ENCODE data around the gene BBS9.

The BBS9 gene

DNA sequence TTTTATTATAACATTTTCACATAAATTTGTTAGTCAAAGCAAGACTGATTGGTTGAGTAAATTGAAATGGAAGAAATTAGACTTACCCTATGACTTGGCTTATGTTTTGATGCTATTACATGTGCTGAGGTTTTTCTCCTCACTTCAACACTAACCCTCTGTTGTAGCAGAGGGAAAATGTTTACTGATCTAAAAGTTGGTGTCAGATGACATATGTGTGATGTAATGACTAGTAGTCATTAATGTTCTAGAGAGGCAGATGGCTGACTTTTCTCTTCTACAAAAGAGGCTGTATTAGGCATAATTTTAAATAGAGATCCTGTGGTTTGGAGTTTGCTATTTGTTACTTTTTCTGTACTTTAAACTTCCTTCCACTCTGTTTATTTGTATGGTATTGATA, 266.0 kb downstream of the BBS9 start:
- no peak for DNase-seq (ENCODE audit: low read depth, low spot score)

DNA sequence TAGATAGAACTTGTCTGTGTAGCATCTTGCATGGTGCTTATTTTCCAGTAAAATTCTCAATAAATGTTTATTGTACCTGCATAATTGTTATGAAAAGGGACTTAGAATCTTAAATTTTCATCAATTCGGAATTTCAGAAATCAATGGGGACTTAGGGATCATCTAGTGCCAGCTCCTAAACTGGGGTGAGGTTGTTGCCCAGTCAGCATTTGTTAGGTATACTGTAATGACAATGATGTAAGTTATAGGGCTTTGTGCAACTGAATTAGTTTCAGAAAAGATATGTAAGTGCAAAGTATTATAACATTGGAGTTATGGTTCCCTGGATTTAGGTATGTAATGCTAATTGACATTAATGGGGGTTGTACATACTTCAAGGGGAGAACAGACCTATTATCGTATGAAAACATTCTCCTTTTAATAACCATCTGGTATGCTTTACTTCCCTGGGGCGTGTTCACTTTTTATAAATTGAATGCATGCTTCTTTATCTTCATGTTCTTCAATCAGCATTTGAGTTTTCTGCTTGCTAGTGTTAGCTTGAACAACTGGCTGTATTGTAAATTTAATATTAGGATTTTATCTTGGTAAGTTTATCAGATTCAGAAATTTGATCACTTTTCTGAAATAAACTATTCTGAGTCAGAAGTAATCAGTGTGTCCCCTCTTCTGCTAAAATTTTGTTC, 270.3 kb downstream of the BBS9 start:
- TF ChIP-seq EZH2 (IDR thresholded peaks at IDR 0.05) (no peak), FOXP2 (optimal IDR thresholded peaks at IDR 0.05; ENCODE audit: control extremely low read depth, extremely low read length, insufficient read depth) (no peak), POLR2AphosphoS5 (IDR thresholded peaks at IDR 0.05; ENCODE audit: borderline replicate concordance, low read depth, low read length) (no peak)
- no peak overlapping the region for H3K27ac ChIP-seq
- H3K4me3 ChIP-seq, result 0 out of 2 replicates have a peak overlapping the region, but pooled peaks have one; percentile 15
- H3K36me3 ChIP-seq (ENCODE audit: insufficient read depth, low read length), result no peaks in the 10 kb centered on the region
- no peak for DNase-seq (ENCODE audit: low read depth, low spot score)
- no peaks in the 10 kb centered on the region for H3K9me3 ChIP-seq (ENCODE audit: low read depth, low read length)
- no peak overlapping the region for H3K9ac ChIP-seq (ENCODE audit: insufficient read length)

More for the DNA sequence above, 266.0 kb downstream of the BBS9 start:
- Histone ChIP-seq H3K27ac (no peak overlapping the region), H3K36me3 (ENCODE audit: insufficient read depth, low read length) (no peaks in the 10 kb centered on the region), H3K4me3 (no peak overlapping the region), H3K9ac (ENCODE audit: insufficient read length) (no peak overlapping the region), H3K9me3 (ENCODE audit: low read depth, low read length) (no peaks in the 10 kb centered on the region)
- TF ChIP-seq EZH2 (IDR thresholded peaks at IDR 0.05) (no peak), POLR2AphosphoS5 (IDR thresholded peaks at IDR 0.05; ENCODE audit: borderline replicate concordance, low read depth, low read length) (no peak), FOXP2 (optimal IDR thresholded peaks at IDR 0.05; ENCODE audit: control extremely low read depth, extremely low read length, insufficient read depth) (no peak)

DNA sequence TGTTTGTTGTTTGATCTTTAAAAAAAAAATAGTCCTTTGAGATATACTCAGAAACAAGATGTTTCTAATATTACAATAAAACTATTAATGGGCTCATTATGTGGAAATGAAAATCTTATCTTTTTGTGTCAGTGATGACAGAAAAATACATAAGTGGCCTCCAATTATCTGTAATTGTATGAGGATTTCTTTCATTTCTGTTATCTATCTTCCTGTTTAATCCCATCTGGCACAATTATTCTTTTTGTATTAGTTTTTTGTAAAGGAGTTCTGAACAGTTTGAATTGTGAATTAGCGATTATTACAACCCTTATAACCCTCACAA, 270.8 kb downstream of the BBS9 start:
- H3K9ac ChIP-seq (ENCODE audit: insufficient read length), result no peak overlapping the region
- H3K4me3 ChIP-seq, result no peak overlapping the region

DNA sequence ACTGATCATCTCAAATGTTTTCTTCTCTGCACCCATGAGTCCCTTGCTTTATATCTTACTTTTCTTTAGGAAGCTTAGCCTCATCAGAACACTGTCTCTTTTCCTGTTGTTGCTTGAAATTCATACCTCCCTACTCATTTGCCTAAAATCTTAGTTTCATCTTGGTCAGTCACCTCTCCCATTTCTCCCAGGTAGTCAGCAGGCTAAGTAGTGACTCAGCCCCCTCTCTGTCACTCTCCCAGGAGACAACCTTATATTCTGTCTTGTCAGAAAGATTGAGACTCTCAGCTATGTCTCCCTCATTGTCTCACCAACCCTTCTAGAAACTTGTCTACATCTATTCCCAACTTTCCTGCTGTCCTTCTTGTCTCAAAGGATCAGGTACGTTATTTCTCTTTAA, 280.9 kb downstream of the BBS9 start:
- no peaks in the 10 kb centered on the region for H3K9me3 ChIP-seq (ENCODE audit: low read depth, low read length)
- H3K4me3 ChIP-seq, result no peak overlapping the region
- DNase-seq (ENCODE audit: low read depth, low spot score), result no peak
- no peaks in the 10 kb centered on the region for H3K36me3 ChIP-seq (ENCODE audit: insufficient read depth, low read length)
- H3K27ac ChIP-seq, result no peak overlapping the region
- TF ChIP-seq POLR2AphosphoS5 (IDR thresholded peaks at IDR 0.05; ENCODE audit: borderline replicate concordance, low read depth, low read length) (no peak), FOXP2 (optimal IDR thresholded peaks at IDR 0.05; ENCODE audit: control extremely low read depth, extremely low read length, insufficient read depth) (no peak)
- no peak overlapping the region for H3K9ac ChIP-seq (ENCODE audit: insufficient read length)

More for the DNA sequence above, 270.8 kb downstream of the BBS9 start:
- Histone ChIP-seq H3K27ac (no peak overlapping the region), H3K9me3 (ENCODE audit: low read depth, low read length) (no peaks in the 10 kb centered on the region), H3K36me3 (ENCODE audit: insufficient read depth, low read length) (no peaks in the 10 kb centered on the region)
- TF ChIP-seq POLR2AphosphoS5 (IDR thresholded peaks at IDR 0.05; ENCODE audit: borderline replicate concordance, low read depth, low read length) (no peak), EZH2 (IDR thresholded peaks at IDR 0.05) (no peak), FOXP2 (optimal IDR thresholded peaks at IDR 0.05; ENCODE audit: control extremely low read depth, extremely low read length, insufficient read depth) (no peak)
- DNase-seq (ENCODE audit: low read depth, low spot score), result no peak

DNA sequence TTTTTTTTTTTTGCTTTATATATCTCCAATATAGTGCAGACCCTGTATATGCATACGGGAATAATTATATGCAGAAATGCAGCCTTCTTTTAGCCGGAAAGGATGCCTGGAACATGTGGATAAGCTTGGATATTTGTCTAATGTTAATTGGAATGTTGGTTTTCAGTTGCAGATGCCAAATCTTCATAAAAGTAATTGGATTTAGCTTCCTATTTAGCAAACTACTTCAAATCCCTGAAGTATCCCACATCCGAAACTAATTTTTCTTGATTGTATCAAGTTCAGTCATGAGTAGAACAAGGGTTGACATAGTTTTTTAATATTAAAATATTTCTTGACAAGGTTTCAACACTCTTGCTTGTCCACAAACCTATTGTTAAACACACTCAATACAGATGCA, 281.7 kb downstream of the BBS9 start:
- Histone ChIP-seq H3K9ac (ENCODE audit: insufficient read length) (no peak overlapping the region), H3K4me3 (no peak overlapping the region), H3K27ac (no peak overlapping the region), H3K36me3 (ENCODE audit: insufficient read depth, low read length) (no peaks in the 10 kb centered on the region), H3K9me3 (ENCODE audit: low read depth, low read length) (no peaks in the 10 kb centered on the region)
- DNase-seq (ENCODE audit: low read depth, low spot score), result peak; percentile 40
- TF ChIP-seq EZH2 (IDR thresholded peaks at IDR 0.05) (no peak), FOXP2 (optimal IDR thresholded peaks at IDR 0.05; ENCODE audit: control extremely low read depth, extremely low read length, insufficient read depth) (no peak), POLR2AphosphoS5 (IDR thresholded peaks at IDR 0.05; ENCODE audit: borderline replicate concordance, low read depth, low read length) (no peak; the same call in 1 of the 2 replicates)

DNA sequence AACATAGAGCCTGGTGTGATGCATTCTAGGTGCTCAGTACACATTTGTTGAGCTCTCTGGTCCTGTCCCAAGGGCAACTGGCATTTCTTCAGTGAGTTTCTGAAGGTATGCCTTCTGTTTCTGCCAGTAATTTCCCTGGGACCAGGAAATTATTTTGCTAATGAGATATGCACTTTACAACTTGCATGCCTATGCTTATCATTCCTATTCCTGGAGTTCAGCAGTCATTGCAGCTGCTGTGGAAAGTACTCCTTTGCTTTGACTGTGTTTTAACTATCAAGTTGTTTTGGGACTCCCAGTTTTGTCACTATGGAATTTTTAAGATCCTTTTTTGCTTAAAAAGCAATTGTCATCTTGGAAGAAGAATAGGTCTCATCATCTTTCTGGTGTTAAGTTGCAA, 283.0 kb downstream of the BBS9 start:
- H3K36me3 ChIP-seq (ENCODE audit: insufficient read depth, low read length), result no peaks in the 10 kb centered on the region
- H3K4me3 ChIP-seq, result no peak overlapping the region
- H3K27ac ChIP-seq, result no peak overlapping the region
- no peak for DNase-seq (ENCODE audit: low read depth, low spot score)
- H3K9me3 ChIP-seq (ENCODE audit: low read depth, low read length), result no peaks in the 10 kb centered on the region
- TF ChIP-seq POLR2AphosphoS5 (IDR thresholded peaks at IDR 0.05; ENCODE audit: borderline replicate concordance, low read depth, low read length) (no peak), EZH2 (IDR thresholded peaks at IDR 0.05) (no peak), FOXP2 (optimal IDR thresholded peaks at IDR 0.05; ENCODE audit: control extremely low read depth, extremely low read length, insufficient read depth) (no peak)
- no peak overlapping the region for H3K9ac ChIP-seq (ENCODE audit: insufficient read length)

DNA sequence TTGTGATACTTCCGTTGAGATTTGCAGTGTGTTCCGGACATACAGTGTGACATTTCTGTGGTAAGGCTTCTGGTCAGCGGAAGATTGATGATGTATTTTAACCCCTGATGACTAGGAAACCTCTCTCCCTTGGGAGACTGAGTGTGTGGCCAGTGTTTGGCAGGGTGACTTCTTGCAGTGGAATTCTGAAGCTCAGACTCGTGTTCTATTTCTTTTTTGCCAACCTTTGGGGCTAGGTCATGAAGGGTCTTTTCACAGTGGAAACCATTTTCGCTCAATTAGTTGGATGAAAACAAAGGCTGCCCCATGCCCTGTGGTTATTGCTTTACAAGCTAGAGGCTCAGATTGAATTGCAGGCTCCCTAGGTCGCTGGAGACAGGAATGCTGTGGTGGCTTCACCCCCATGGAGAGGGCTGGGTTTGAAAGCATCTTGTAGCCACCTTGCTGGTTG, 288.9 kb downstream of the BBS9 start:
- no peaks in the 10 kb centered on the region for H3K36me3 ChIP-seq (ENCODE audit: insufficient read depth, low read length)
- no peak overlapping the region for H3K27ac ChIP-seq
- H3K9me3 ChIP-seq (ENCODE audit: low read depth, low read length), result no peaks in the 10 kb centered on the region
- DNase-seq (ENCODE audit: low read depth, low spot score), result no peak
- H3K4me3 ChIP-seq, result no peak overlapping the region
- no peak overlapping the region for H3K9ac ChIP-seq (ENCODE audit: insufficient read length)
- TF ChIP-seq FOXP2 (optimal IDR thresholded peaks at IDR 0.05; ENCODE audit: control extremely low read depth, extremely low read length, insufficient read depth) (no peak), EZH2 (IDR thresholded peaks at IDR 0.05) (no peak), POLR2AphosphoS5 (IDR thresholded peaks at IDR 0.05; ENCODE audit: borderline replicate concordance, low read depth, low read length) (no peak)

DNA sequence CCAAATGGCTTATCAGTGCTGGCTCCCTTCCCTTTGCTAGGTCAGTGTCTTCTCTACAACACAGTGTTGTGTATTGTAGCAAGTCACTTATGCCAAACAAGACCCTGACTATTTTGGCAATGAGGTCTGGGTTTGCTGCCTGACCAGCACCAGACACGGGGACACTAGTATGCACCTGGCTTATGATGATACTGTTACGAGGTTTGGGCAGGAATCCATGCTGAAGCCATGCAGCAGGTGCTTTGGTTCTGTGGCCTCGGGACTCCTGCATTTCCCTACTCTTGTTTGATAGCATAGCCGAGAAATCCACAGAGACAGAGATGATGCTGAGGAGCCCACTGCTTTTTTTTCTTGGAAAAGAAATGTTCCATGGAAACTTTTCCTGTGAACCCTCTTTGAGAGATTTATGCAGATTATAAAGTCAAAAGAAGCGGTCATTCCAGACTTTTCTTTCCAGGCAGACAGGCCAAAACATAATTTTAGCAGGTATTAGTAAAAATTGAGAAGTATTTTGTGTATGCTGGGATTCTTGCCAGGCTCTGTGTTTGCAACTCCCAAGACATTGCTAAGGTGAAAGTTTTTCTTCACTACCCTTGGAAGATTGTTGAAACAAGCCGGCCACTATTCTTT, 291.1 kb downstream of the BBS9 start:
- Histone ChIP-seq H3K9ac (ENCODE audit: insufficient read length) (no peak overlapping the region), H3K9me3 (ENCODE audit: low read depth, low read length) (no peaks in the 10 kb centered on the region), H3K4me3 (no peak overlapping the region), H3K36me3 (ENCODE audit: insufficient read depth, low read length) (no peaks in the 10 kb centered on the region), H3K27ac (no peak overlapping the region)
- TF ChIP-seq POLR2AphosphoS5 (IDR thresholded peaks at IDR 0.05; ENCODE audit: borderline replicate concordance, low read depth, low read length) (no peak), FOXP2 (optimal IDR thresholded peaks at IDR 0.05; ENCODE audit: control extremely low read depth, extremely low read length, insufficient read depth) (no peak), EZH2 (IDR thresholded peaks at IDR 0.05) (no peak)
- no peak for DNase-seq (ENCODE audit: low read depth, low spot score)

Measured in SK-N-MC (cell line).